22Rv1 (cell line): ENCODE measurements around the gene TCTN1.

ENCODE experiments used
- H3K27ac ChIP-seq: fragments of 450-650 bp; 2 replicates; pipeline ENCODE4 v1.5.1; 2017
- ZFX ChIP-seq: fragments of 450-650 bp; IDR thresholded peaks from 2 replicates; pipeline ENCODE4 v1.6.1; 2017; ENCODE audit warnings: antibody characterized with exemption, borderline replicate concordance
- TF ChIP-seq, protein P1 (sequence below): fragments of 450-650 bp; IDR thresholded peaks from 2 replicates; pipeline ENCODE4 v1.5.1; 2017; ENCODE audit warnings: mild to moderate bottlenecking

Gene TCTN1

DNA sequence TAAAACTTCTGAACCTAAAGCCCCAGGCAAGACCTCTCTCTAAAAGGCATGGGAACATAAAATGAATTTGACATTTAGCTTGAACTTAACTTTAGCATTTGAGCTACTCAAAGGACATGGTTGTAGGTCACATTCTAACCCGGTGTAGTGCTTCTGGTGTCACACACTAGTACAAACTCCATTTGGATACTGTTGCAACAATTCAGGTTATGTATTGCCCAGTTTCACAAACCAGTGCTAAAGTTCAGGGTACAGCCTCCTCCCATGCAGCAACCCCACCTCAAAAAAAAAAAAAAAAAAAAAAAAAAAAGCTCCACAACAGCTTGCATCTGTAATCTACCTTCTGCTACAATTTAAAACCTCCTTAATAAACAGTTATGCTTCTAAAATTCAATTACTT lies 38.6 kb upstream of the TCTN1 start:
- no peak overlapping the region for H3K27ac ChIP-seq
- TF ChIP-seq ZFX, result no peak
- TF ChIP-seq, protein P1, sequence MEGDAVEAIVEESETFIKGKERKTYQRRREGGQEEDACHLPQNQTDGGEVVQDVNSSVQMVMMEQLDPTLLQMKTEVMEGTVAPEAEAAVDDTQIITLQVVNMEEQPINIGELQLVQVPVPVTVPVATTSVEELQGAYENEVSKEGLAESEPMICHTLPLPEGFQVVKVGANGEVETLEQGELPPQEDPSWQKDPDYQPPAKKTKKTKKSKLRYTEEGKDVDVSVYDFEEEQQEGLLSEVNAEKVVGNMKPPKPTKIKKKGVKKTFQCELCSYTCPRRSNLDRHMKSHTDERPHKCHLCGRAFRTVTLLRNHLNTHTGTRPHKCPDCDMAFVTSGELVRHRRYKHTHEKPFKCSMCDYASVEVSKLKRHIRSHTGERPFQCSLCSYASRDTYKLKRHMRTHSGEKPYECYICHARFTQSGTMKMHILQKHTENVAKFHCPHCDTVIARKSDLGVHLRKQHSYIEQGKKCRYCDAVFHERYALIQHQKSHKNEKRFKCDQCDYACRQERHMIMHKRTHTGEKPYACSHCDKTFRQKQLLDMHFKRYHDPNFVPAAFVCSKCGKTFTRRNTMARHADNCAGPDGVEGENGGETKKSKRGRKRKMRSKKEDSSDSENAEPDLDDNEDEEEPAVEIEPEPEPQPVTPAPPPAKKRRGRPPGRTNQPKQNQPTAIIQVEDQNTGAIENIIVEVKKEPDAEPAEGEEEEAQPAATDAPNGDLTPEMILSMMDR, result no peak

DNA sequence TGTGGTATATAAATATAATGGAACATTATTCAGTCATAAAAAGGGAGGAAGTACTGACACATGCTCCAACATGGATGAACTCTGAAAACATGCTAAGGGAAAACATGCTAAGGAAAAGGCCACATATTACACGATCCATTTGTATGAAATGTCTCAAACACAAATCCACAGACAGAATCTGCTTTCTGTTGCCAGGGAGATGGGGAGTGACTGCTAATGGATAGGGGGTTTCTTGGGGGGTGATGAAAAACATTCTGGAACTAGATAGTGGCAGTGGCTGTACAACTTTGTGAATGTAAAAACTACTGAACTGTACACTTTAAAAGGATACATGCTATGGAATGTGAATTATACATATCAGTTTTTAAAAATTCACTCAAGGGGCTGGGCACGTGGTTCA lies 37.4 kb upstream of the TCTN1 start:
- TF ChIP-seq ZFX, result no peak
- TF ChIP-seq, protein P1, result no peak
- H3K27ac ChIP-seq, result no peak overlapping the region

DNA sequence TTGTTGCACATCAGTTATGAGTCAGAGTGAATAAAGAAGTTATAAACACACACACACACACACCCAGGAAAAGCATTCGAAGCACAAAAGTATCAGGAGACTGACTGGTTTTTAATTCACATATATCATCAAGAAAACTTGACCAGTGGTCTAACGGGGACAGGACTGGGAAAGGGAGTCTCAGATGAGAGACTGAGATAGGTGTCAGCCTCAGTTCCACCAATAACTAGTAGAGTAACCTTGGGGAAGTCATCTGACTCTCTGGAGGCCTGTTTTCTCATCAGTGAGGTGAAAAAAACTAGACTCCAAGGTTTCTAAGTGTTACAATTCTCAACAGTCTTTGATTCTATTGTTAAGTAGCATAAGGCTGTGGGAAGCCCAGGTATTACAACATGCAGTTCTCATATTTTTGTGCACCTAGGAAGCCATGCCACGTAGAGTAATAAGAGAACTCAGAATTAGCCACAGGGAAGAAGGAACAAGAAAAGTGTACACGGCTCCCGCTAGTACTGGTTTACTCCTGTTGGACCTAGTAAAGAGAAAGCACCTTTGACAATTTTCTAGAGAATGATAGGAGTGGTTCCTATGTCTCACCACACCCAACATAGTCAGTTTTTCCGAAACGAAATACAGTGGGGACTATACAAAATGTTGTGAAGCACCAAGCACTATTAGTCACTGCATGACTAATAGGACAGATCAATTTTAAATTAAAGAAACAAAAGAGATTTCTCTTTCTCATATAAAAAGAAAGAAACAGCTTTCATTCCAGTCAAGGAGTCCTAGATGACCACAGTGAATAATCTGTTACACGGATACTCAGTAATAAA lies 35.9 kb upstream of the TCTN1 start:
- TF ChIP-seq, protein P1, result no peak
- no peak for TF ChIP-seq ZFX
- peak overlapping the region; percentile 7; the same call in 1 of the 2 replicates for H3K27ac ChIP-seq

DNA sequence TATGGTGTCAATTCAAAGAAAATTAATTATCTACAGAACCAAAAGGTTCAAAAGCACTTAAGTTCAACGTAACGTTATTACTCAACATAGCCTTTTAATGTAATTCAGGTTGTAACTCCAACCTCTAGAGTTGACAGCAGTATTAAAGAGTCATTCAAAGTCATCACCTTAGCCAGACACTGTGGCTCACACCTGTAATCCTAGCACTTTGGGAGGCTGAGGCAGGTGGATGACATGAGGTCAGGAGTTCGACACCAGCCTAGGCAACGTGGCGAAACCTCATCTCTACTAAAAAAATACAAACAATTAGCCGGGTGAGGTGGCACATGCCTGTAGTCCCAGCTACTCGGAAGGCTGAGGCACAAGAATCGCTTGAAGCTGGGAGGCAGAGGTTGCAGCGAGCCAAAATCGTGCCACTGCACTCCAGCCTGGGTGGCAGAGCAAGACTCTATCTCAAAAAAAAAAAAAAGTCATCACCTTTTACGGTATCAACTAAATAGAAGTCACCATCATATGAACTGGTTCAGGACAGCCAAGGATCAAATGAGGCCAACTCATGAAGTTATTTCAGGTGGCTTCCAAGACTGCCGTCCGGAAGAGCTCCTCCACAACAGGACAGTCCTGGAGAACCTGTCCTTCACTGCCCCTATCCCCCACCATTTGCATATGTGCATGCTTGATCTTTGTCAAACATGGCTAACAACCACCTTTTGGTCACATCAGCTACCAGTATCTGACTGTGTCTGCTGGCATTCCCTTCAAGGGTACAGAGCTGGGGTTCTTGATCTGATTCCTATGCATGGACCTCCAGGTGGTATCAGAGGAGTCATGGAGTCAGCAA lies 35.0 kb upstream of the TCTN1 start:
- no peak for TF ChIP-seq ZFX
- TF ChIP-seq, protein P1, result no peak
- no peak overlapping the region for H3K27ac ChIP-seq

DNA sequence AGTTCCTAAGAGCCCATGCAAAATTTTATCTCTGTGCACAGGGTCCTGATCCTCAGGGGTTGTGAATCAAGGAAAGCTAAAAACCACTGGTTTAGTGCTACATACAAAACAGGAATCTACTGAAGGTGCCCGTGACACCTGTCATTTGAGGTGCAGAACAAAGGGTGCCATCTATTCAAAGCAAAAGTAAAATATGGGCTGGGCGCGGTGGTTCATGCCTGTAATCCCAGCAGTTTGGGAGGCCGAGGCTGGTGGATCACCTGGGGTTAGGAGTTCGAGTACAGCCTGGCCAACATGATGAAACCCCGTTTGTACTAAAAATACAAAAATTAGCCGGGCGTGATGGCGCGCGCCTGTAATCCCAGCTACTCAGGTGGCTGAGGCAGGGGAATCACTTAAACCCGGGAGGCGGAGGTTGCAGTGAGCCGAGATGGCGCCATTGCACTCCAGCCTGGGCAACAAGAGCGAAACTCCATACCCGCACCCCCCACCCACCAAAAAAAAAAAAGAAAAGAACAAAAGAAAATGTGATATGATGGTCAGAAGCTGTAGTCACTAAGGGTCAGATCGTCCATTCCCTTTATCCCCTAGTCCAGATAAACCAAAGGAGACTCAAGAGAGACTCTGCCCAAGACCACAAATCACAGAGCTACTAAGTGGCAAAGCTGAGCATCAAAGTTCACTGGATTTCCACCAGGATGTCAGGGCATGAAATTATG lies 34.2 kb upstream of the TCTN1 start:
- TF ChIP-seq, protein P1, result no peak
- TF ChIP-seq ZFX, result no peak
- H3K27ac ChIP-seq, result no peak overlapping the region

DNA sequence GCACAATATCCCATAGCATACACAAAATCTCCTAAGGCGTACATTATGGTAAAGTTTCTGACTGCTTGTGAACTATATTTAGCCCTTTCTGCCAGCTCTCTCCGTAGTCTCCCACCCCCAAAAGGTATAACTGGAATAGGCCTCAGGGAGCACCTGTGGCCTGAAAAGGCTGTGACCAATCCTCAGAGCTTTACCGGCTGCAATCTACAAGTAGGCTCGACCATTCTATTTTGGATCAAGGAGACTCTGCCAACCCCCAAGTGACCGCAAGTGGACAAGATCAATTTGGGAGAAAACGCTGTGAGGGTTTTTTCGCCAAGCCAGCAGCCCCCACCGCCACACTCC lies 32.0 kb upstream of the TCTN1 start:
- peak overlapping the region; percentile 72 for H3K27ac ChIP-seq
- TF ChIP-seq, protein P1, result no peak
- no peak for TF ChIP-seq ZFX
